Neural crest cell (in vitro differentiated cells): Measurements from ENCODE around the gene KLHL2. TPM values are rescaled to one million over a fixed set of nuclear protein-coding genes. Genes with fewer than 3 reads are reported as not detected.

Experiments
- DNase-seq: peaks from one replicate; pipeline ENCODE4 v3.0.0; 2021; ENCODE audit warnings: low read depth, mixed read lengths, low spot score
- H3K27ac Mint-ChIP-seq: one replicate; pipeline ENCODE4 v1.8.0; 2021; ENCODE audit warnings: mild to moderate bottlenecking, mixed read lengths; ENCODE audit not compliant: unreplicated experiment
- H3K27me3 Mint-ChIP-seq: 2 replicates; pipeline ENCODE4 v1.8.0; 2021; ENCODE audit warnings: low read depth, mild to moderate bottlenecking, mixed read lengths
- H3K36me3 Mint-ChIP-seq: 2 replicates; pipeline ENCODE4 v1.8.0; 2021; ENCODE audit warnings: low read depth, mild to moderate bottlenecking, mixed read lengths
- H3K4me1 Mint-ChIP-seq: 2 replicates; pipeline ENCODE4 v1.8.0; 2021; ENCODE audit warnings: mixed read lengths
- H3K4me3 Mint-ChIP-seq: one replicate; pipeline ENCODE4 v1.8.0; 2021; ENCODE audit warnings: mild to moderate bottlenecking, mixed read lengths
- H3K9me3 Mint-ChIP-seq: 2 replicates; pipeline ENCODE4 v1.8.0; 2021; ENCODE audit warnings: mixed read lengths
- CTCF ChIP-seq: fragments of 200-600 bp; sonication (generic); conservative IDR thresholded peaks from 2 replicates; pipeline ENCODE4 v1.5.0; 2021; ENCODE audit warnings: antibody characterized with exemption, mild to moderate bottlenecking
- total RNA-seq: library from RNA; stranded (reverse); gene quantifications from 2 replicates; pipeline ENCODE4 v1.2.1, GENCODE V29; 2021

Gene KLHL2
- total RNA-seq, 1 donor from 2014 or later = 17.4 TPM

- no peaks in the 10 kb centered on the region for H3K9me3 Mint-ChIP-seq
- no peak for TF ChIP-seq CTCF
- H3K36me3 Mint-ChIP-seq = peaks cover 32% of the 10 kb centered on the region
- H3K4me1 Mint-ChIP-seq = peaks cover 39% of the 10 kb centered on the region
- no peaks in the 10 kb centered on the region for H3K27me3 Mint-ChIP-seq
- H3K27ac Mint-ChIP-seq = peak within 1 kb of the TSS; percentile 12
- H3K4me3 Mint-ChIP-seq = no peak within 1 kb of the TSS
- DNase-seq = peak; percentile 95
These were observed 120.1 kb downstream of the KLHL2 start, which contains the start of gene MSMO1 for GRCh38 chr4:165327211-165328100. Gene MSMO1 (plus strand): TSS chr4:165327669. CDS start chr4:165333371, 5,702 bp downstream.

GRCh38 chr4:165328101-165328425, 120.7 kb downstream of the KLHL2 start:
- Mint-ChIP-seq H3K4me1 (peaks cover 43% of the 10 kb centered on the region), H3K4me3 (no peak overlapping the region), H3K9me3 (no peaks in the 10 kb centered on the region), H3K27me3 (no peaks in the 10 kb centered on the region), H3K27ac (no peak overlapping the region), H3K36me3 (peaks cover 34% of the 10 kb centered on the region)
- no peak for TF ChIP-seq CTCF
- DNase-seq = no peak

- DNase-seq = no peak
- no peaks in the 10 kb centered on the region for H3K9me3 Mint-ChIP-seq
- H3K4me3 Mint-ChIP-seq = no peak overlapping the region
- peaks cover 31% of the 10 kb centered on the region for H3K36me3 Mint-ChIP-seq
- H3K27ac Mint-ChIP-seq = no peak overlapping the region
- no peaks in the 10 kb centered on the region for H3K27me3 Mint-ChIP-seq
- peaks cover 43% of the 10 kb centered on the region for H3K4me1 Mint-ChIP-seq
- no peak for TF ChIP-seq CTCF
These were observed 121.3 kb downstream of the KLHL2 start for GRCh38 chr4:165328708-165329107.

- Mint-ChIP-seq H3K27me3 (no peaks in the 10 kb centered on the region), H3K4me1 (peaks cover 53% of the 10 kb centered on the region), H3K27ac (no peak overlapping the region), H3K9me3 (no peaks in the 10 kb centered on the region), H3K36me3 (peaks cover 27% of the 10 kb centered on the region), H3K4me3 (no peak overlapping the region)
- no peak for TF ChIP-seq CTCF
- DNase-seq = no peak
These were observed 122.7 kb downstream of the KLHL2 start for GRCh38 chr4:165330071-165330470.

- H3K27ac Mint-ChIP-seq = peak overlapping the region; percentile 36
- TF ChIP-seq CTCF = no peak
- H3K27me3 Mint-ChIP-seq = no peaks in the 10 kb centered on the region
- H3K4me1 Mint-ChIP-seq = peaks cover 53% of the 10 kb centered on the region
- peaks cover 21% of the 10 kb centered on the region for H3K36me3 Mint-ChIP-seq
- no peak for DNase-seq
- no peak overlapping the region for H3K4me3 Mint-ChIP-seq
- no peaks in the 10 kb centered on the region for H3K9me3 Mint-ChIP-seq
These were observed 123.3 kb downstream of the KLHL2 start for GRCh38 chr4:165330666-165331065.
